GM18519 (cell line): Measurements from ENCODE around the gene TMEM178B.

Experiments
- ATAC-seq: cut with Tn5 transposase; IDR thresholded peaks from one replicate; pipeline ENCODE4 v1.9.1; 2021; ENCODE audit warnings: mild to moderate bottlenecking, moderate library complexity; ENCODE audit not compliant: unreplicated experiment, low FRiP score

TMEM178B gene

GRCh38 chr7:141444961-141445360, 371.1 kb downstream of the TMEM178B start:
- no peak for ATAC-seq

- ATAC-seq: no peak
Observed at GRCh38 chr7:141451232-141451631, 377.4 kb downstream of the TMEM178B start.

- ATAC-seq: no peak
Observed at GRCh38 chr7:141452911-141453310, 379.0 kb downstream of the TMEM178B start.

GRCh38 chr7:141454338-141454737, 380.5 kb downstream of the TMEM178B start:
- ATAC-seq: no peak

- ATAC-seq: no peak
Observed at GRCh38 chr7:141455723-141456122, 381.9 kb downstream of the TMEM178B start.

- ATAC-seq: no peak
Observed at GRCh38 chr7:141456298-141456697, 382.4 kb downstream of the TMEM178B start.

- ATAC-seq: no peak
Observed at GRCh38 chr7:141456711-141457110, 382.8 kb downstream of the TMEM178B start.

- no peak for ATAC-seq
Observed at GRCh38 chr7:141460781-141461715, 387.2 kb downstream of the TMEM178B start.

- no peak for ATAC-seq
Observed at GRCh38 chr7:141461924-141462323, 388.1 kb downstream of the TMEM178B start.

- no peak for ATAC-seq
Observed at GRCh38 chr7:141462958-141463357, 389.1 kb downstream of the TMEM178B start.

GRCh38 chr7:141463986-141464385, 390.1 kb downstream of the TMEM178B start:
- ATAC-seq: no peak

- ATAC-seq: no peak
Observed at GRCh38 chr7:141464551-141464950, 390.7 kb downstream of the TMEM178B start.

- no peak for ATAC-seq
Observed at GRCh38 chr7:141466151-141466904, 392.5 kb downstream of the TMEM178B start.

- ATAC-seq: no peak
Observed at GRCh38 chr7:141468341-141468740, 394.5 kb downstream of the TMEM178B start.

- ATAC-seq: no peak
Observed at GRCh38 chr7:141475679-141476078, 401.8 kb downstream of the TMEM178B start.

- ATAC-seq: no peak
Observed at GRCh38 chr7:141477865-141478264, 404.0 kb downstream of the TMEM178B start.

- ATAC-seq: no peak
Observed at GRCh38 chr7:141478845-141479244, 405.0 kb downstream of the TMEM178B start.

- no peak for ATAC-seq
Observed at GRCh38 chr7:141480953-141481352, 407.1 kb downstream of the TMEM178B start.

GRCh38 chr7:141481971-141482370, 408.1 kb downstream of the TMEM178B start:
- ATAC-seq: no peak

- ATAC-seq: no peak
Observed at GRCh38 chr7:141483044-141483443, 409.2 kb downstream of the TMEM178B start.

- ATAC-seq: no peak
Observed at GRCh38 chr7:141484907-141485306, 411.0 kb downstream of the TMEM178B start.
